ENCODE measurements around the gene FASTKD2.
"Not testable (repeated sequence)": the region's sequence is repeated elsewhere in the genome, so short reads cannot be mapped to it uniquely, and the experiment has no call there.

- not testable (repeated sequence) for TF ChIP-seq POLR2A (IDR thresholded peaks at IDR 0.05); POLR2AphosphoS5 (IDR thresholded peaks at IDR 0.05); EP300 (IDR thresholded peaks at IDR 0.05; ENCODE audit: low read depth)
These were observed 42.2 kb downstream of the FASTKD2 start for GRCh38 chr2:206807624-206808023.
